Astrocyte of the cerebellum (primary cell): Measurements from ENCODE around the gene THADA.
"Not testable (repeated sequence)": the region's sequence is repeated elsewhere in the genome, so short reads cannot be mapped to it uniquely, and the experiment has no call there.

Source experiments
- DNase-seq: peaks from one replicate; pipeline ENCODE4 v3.0.0-alpha.2; 2011; ENCODE audit warnings: low read depth
- H3K4me3 ChIP-seq: 2 replicates; pipeline ENCODE4 v1.5.1; 2011; ENCODE audit warnings: mild to moderate bottlenecking, low read depth, low read length, moderate library complexity
- in situ Hi-C: cut with HindIII; loops from 2 replicates; pipeline ENCODE4 v1.10.0; 2017; ENCODE audit warnings: low sequenced_read_pairs
- TF ChIP-seq, protein P1 (sequence below): IDR thresholded peaks from 2 replicates; pipeline ENCODE4 v1.5.1; 2012; ENCODE audit warnings: low read length, low read depth, moderate library complexity, mild to moderate bottlenecking; ENCODE audit errors: missing control alignments

Gene THADA

DNA sequence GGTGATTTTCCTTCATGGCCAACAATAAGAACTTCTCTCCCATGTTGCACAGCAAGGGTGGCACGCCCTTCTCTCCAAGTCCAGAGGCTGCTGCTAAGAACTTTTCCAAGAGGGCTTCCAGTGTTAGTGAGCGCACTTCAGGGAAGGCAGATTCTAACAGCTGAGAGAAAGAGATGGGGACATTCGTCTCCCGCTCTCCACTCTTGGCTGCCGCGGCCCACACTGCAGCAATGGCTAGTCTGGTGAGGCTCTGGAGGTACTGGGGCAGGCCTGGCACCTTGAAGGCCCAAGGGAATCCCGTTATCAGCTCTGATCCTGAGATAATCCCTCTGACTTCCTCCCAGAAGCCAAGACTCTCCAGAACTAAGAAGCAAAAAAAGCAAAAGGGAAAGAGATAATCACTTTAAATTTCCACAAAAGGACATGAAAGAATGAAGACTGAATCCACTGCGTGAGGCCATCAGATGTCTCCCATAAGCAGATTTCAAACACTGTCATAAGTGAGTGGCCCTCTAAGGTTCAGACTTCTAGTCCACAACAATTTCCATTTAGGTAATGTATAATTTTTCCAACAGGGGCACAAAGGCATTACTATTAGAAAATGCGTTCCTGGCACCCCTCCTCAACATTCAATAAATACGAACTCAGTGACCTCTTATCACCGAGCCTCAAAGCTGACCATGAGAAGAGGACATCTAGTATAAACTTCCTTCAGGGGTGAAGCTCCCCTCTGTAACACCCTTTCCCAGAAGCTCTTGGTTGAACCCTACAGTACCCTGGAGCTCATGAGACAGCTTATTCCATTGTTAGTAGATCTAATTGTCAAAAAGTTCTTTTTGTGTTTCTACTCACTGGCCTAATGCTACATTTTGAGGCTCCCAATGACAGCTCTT is 302.7 kb downstream of the THADA start:
- no peak overlapping the region for H3K4me3 ChIP-seq
- TF ChIP-seq, protein P1, sequence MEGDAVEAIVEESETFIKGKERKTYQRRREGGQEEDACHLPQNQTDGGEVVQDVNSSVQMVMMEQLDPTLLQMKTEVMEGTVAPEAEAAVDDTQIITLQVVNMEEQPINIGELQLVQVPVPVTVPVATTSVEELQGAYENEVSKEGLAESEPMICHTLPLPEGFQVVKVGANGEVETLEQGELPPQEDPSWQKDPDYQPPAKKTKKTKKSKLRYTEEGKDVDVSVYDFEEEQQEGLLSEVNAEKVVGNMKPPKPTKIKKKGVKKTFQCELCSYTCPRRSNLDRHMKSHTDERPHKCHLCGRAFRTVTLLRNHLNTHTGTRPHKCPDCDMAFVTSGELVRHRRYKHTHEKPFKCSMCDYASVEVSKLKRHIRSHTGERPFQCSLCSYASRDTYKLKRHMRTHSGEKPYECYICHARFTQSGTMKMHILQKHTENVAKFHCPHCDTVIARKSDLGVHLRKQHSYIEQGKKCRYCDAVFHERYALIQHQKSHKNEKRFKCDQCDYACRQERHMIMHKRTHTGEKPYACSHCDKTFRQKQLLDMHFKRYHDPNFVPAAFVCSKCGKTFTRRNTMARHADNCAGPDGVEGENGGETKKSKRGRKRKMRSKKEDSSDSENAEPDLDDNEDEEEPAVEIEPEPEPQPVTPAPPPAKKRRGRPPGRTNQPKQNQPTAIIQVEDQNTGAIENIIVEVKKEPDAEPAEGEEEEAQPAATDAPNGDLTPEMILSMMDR = no peak
- in situ Hi-C loops = no loop called here
- DNase-seq = no peak

DNA sequence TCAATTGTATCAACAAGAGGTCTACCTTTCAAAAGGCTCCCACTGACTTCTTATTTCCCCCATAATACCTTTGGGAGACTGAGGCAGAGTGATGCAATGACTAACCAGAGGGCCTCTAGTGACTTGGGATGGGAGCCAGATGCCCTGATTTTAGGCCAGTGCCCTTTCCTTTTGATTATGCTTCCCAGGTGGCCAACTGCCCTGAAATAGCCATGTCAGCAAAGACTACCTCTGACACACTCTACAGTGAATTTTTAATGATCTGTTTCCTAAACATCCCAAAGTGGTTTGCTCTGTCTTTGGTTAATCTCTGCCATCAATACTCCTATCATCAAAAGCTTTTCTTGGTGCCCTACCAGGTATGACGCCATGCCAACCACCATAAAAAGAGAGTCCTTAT is 303.5 kb downstream of the THADA start:
- in situ Hi-C loops = no loop called here
- TF ChIP-seq, protein P1 = no peak
- no peak overlapping the region for H3K4me3 ChIP-seq
- no peak for DNase-seq

DNA sequence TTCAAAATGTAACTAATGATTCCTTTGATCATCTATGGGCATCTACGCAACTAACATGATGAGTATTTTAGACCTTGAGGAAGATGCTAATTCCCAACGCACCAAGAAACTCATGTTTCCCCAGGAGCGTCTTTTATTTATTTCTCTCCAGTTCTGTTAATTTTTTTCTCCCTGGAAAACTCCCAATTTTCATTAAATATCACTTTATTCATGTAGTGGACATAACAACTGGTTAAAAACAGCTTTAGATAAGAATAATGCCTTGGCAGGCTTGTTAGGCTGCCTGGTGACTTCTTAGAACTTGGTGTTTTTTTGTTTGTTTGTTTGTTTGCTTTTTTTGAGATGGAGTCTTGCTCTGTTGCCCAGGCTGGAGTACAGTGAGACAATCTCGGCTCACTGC is 306.5 kb downstream of the THADA start:
- in situ Hi-C loops = no loop called here
- H3K4me3 ChIP-seq = no peak overlapping the region
- no peak for DNase-seq
- TF ChIP-seq, protein P1 = no peak

DNA sequence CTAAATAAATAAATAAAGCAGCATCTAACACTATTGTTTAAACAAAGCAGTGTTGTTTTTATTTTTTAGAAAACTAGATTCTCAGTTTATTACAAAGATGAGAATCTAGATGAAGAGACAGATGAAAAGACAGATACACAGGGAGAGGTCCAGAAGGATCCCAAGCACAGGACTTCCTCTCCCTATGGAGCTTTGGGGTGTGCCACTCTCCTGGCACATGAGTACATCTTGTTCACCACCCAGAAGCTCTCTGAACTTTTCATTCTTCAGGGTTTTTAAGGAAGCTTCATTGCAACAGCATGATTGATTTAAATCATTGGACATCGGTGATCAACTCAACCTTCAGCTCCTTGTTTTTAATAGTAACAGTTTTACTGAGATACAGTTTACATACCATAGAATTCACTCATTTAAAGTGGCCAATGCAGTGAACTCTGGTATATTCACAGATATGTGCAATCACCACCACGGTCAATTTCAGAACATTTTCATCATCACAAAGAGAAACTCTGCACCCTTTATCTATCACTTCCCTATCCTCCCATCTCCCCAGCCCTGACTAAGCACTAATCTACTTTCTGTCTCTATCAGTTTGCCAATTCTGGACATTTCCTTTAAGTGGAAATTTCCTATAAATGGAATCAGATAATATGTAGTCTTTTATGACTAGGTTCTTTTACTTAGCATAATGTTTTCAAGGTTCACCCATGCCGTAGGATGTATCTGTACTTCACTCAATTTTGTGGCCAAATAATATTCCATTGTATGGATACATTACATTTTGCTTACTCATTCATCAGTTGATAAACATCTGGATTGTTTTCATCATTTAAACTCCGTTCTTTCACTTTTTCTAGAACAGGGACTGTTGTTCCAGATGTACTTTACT is 307.2 kb downstream of the THADA start:
- DNase-seq = no peak
- H3K4me3 ChIP-seq = no peak overlapping the region
- in situ Hi-C loops = no loop called here
- TF ChIP-seq, protein P1 = no peak

DNA sequence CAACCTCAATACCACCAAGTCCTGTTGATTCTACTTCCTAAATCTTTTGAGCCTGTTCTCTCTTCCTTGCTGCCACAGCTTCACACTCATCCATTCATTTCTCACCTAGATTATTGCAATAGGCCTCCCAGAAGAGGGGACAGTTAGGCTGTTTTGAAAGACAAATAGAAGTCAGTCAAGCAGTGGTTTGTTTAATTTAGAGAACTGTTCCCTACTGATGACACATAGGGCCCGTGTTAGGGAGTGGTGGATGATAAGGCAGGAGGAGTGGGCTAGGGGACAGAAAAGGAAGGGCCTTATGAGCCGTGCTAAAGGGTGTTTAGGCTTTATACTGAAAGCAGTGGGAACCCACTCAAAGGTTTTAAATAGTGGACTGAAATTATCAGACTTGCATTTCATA is 309.9 kb downstream of the THADA start:
- no peak for DNase-seq
- in situ Hi-C loops = no loop called here
- TF ChIP-seq, protein P1 = no peak
- no peak overlapping the region for H3K4me3 ChIP-seq

DNA sequence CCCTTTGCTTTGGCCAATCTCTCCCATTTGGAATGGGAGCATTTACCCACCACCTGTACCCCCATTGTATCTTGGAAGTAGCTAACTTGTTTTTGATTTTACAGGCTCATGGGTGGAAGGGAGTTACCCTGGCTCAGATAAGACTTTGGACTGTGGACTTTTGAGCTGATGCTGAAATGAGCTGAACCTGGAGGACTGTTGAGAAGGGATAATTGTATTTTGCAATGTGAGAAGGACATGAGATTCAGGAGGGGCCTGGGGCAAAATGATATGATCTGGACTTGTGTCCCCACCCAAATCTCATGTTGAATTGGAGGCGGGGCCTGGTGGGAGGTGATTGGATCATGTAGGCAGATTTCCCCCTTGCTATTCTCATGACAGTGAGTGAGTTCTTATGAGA is 310.9 kb downstream of the THADA start:
- in situ Hi-C loops = no loop called here
- TF ChIP-seq, protein P1 = no peak
- no peak for DNase-seq
- no peak overlapping the region for H3K4me3 ChIP-seq

DNA sequence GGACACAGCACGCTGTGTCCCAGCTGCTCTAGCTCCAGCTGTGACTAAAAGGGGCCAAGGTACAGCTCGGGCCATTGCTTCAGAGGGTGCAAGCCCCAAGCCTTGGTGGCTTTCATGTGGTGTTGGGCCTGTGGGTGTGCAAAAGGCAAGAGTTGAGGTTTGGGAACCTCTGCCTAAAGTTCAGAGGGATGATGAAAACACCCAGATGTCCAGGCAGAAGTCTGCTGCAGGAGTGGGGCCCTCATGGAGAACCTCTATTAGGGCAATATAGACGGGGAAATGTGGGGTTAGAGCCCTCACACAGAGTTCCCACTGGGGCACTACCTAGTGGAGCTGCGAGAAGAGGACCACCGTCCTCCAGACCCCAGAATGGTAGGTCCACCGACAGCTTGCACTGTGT is 311.5 kb downstream of the THADA start:
- in situ Hi-C loops, H3K4me3 ChIP-seq, DNase-seq: not testable (repeated sequence)
